Activated CD4-positive, alpha-beta T cell treated with anti-CD3 and anti-CD28 coated beads for 36 hours (primary cell): ENCODE results near the gene TXNRD3. TPM values are rescaled to one million over a fixed set of nuclear protein-coding genes. Genes with fewer than 3 reads are reported as not detected.
"Not testable (repeated sequence)": the region's sequence is repeated elsewhere in the genome, so short reads cannot be mapped to it uniquely, and the experiment has no call there.

Source experiments
- ATAC-seq: fragments of 200-7000 bp; cut with Tn5 transposase; one replicate; pipeline ENCODE4 v1.10.0; 2021; ENCODE audit warnings: mild to moderate bottlenecking, moderate library complexity
- CTCF ChIA-PET: fragments of 350-600 bp; sonication (Branson Sonifier 250); formaldehyde crosslinking; loops from one replicate; lab custom pipeline; 2021; ENCODE audit warnings: antibody characterized with exemption; lab: Charles Lee
- POLR2A ChIA-PET: fragments of 350-600 bp; sonication (Branson Sonifier 250); formaldehyde crosslinking; loops from one replicate; lab custom pipeline; 2021; ENCODE audit warnings: antibody characterized with exemption, inconsistent platforms; lab: Charles Lee
- DNase-seq: peaks from one replicate; pipeline ENCODE4 v3.0.0-alpha.2; 2020
- H3K27ac Mint-ChIP-seq: one replicate; pipeline ENCODE4 v1.8.0; 2021; ENCODE audit warnings: mixed read lengths
- H3K27me3 Mint-ChIP-seq: one replicate; pipeline ENCODE4 v1.8.0; 2021; ENCODE audit warnings: mixed read lengths
- H3K36me3 Mint-ChIP-seq: one replicate; pipeline ENCODE4 v1.8.0; 2021; ENCODE audit warnings: low read depth, mixed read lengths
- H3K4me1 Mint-ChIP-seq: one replicate; pipeline ENCODE4 v1.8.0; 2021; ENCODE audit warnings: mixed read lengths
- H3K4me3 Mint-ChIP-seq: one replicate; pipeline ENCODE4 v1.8.0; 2021; ENCODE audit warnings: mild to moderate bottlenecking, moderate library complexity, mixed read lengths
- H3K9me3 Mint-ChIP-seq: one replicate; pipeline ENCODE4 v1.8.0; 2021; ENCODE audit warnings: low read depth, mixed read lengths
- intact Hi-C, 2 experiments: fragments of 100-400 bp; cut with DNase I in 1 of 2; cut with micrococcal nuclease in 1 of 2; formaldehyde crosslinking; loops; one replicate each; pipeline versions ENCODE4 v1.14.2 to v1.15.1; 2022 to 2024; cut with DNase I, micrococcal nuclease
- total RNA-seq, 2 experiments: library from RNA; stranded (reverse); gene quantifications; one replicate each; pipeline ENCODE4 v1.2.3, GENCODE V29; 2021

Gene TXNRD3
- total RNA-seq, 2 experiments from 2014 or later: 2.5 to 3.5 TPM

DNA sequence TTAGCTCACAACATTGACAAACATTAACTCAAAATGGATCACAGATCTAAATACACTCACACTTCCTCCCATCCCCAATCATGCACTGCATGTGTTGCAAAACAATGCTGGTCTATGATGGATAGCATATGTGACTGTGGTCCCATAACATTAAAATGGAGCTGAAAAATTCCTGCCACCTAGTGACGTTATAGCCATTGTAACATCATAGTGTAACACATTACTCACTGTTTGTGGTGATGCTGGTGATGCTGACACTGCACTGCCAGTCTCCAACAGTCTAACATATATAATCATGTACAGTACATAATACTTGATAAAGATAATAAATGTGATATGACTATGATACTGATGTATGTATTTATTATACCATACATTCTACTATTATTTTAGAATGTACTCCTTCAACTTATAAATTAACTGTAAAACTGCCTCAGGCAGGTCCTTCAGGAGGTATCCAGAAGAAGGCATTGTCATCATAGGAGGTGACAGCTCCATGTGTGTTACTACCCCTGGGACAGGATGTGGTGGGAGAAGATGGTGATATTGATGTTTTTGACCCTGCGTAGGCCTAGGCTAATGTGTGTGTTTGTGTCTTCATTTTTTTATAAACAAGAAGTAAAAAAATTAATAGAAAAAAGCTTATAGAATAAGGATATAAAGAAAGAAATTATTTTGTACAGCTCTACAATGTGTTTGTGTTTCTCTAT is 41.3 kb downstream of the TXNRD3 start:
- H3K4me1 Mint-ChIP-seq: peaks cover 19% of the 10 kb centered on the region
- DNase-seq (no peak), ATAC-seq (peak; percentile 70)
- no peaks in the 10 kb centered on the region for H3K27me3 Mint-ChIP-seq
- ChIA-PET CTCF (no interaction called here), POLR2A (interaction anchor here (1.2 kb wide), 1 partner anchor 10 kb away, joined by 3 read pairs; no protein-coding TSS in a partner anchor)
- no peak overlapping the region for H3K4me3 Mint-ChIP-seq
- no peaks in the 10 kb centered on the region for H3K9me3 Mint-ChIP-seq
- intact Hi-C loops: no loop called here
- H3K36me3 Mint-ChIP-seq: peaks cover 6% of the 10 kb centered on the region
- H3K27ac Mint-ChIP-seq: peak overlapping the region; percentile 22

DNA sequence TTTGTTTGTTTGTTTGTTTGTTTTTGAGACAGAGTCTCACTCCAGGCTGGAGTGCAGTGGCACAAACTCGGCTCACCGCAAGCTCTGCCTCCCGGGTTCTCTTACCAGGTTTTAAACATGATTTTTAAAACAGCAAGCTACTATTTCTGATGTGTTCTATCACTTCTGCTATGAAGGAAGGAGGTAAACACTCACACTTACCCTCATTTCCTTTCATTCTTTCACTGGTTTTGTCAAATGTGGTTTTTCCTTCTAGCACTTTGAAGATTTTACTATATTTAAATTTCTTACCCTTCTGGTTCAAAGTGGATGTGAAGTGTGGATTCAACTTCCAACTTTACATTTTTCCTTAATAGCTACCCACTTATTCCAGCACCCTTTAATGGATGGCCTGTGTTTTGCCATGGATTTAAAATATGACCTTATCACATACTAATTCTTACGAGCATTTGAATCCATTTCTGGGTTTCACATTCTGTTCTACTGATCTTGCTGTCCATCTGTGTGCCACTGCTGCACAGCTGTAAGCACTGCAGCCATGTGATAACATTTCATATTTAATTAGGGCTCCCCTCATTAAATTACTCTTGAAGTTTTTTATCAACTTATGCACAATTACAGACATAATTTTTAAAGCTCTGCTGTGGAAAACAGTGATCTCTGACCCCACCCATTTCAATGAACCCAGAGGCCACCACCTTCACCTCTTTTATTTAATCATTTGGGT is 42.3 kb downstream of the TXNRD3 start:
- Mint-ChIP-seq H3K27ac (no peak overlapping the region), H3K9me3 (no peaks in the 10 kb centered on the region), H3K4me3 (no peak overlapping the region), H3K27me3 (no peaks in the 10 kb centered on the region), H3K4me1 (peaks cover 19% of the 10 kb centered on the region), H3K36me3 (peaks cover 6% of the 10 kb centered on the region)
- POLR2A ChIA-PET: interaction anchor here (1.2 kb wide), 1 partner anchor 9 kb away, joined by 3 read pairs; no protein-coding TSS in a partner anchor
- no peak for DNase-seq
- CTCF ChIA-PET: interaction anchor here (0.5 to 1.0 kb wide), 2 partner anchors 479 to 920 kb away, joined by 3 read pairs; no protein-coding TSS in a partner anchor
- intact Hi-C loops: no loop called here
- no peak for ATAC-seq

DNA sequence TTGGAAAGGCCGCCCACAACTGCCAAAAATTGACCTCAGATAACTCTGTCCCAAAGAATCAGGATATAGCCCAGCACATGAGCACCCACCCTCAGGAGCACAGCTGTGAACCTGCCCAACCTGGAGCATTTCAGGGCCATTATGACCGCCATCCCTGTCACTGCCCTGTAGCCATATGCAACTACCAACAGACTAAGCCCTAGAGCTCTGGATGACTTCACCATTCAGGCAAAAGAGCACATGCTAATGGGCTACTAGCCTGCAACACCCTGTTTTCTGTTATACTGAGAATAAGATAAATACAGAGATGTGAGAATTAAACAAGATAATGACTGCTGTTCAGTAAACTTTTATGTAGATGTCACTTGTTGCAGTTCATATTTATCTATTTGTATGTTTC is 45.0 kb downstream of the TXNRD3 start:
- Mint-ChIP-seq H3K27ac (no peak overlapping the region), H3K27me3 (no peaks in the 10 kb centered on the region), H3K4me1 (peaks cover 19% of the 10 kb centered on the region), H3K36me3 (peaks cover 8% of the 10 kb centered on the region), H3K9me3 (no peaks in the 10 kb centered on the region), H3K4me3 (no peak overlapping the region)
- CTCF ChIA-PET: no interaction called here
- POLR2A ChIA-PET: no interaction called here
- no peak for DNase-seq
- ATAC-seq: no peak
- intact Hi-C loops: no loop called here

DNA sequence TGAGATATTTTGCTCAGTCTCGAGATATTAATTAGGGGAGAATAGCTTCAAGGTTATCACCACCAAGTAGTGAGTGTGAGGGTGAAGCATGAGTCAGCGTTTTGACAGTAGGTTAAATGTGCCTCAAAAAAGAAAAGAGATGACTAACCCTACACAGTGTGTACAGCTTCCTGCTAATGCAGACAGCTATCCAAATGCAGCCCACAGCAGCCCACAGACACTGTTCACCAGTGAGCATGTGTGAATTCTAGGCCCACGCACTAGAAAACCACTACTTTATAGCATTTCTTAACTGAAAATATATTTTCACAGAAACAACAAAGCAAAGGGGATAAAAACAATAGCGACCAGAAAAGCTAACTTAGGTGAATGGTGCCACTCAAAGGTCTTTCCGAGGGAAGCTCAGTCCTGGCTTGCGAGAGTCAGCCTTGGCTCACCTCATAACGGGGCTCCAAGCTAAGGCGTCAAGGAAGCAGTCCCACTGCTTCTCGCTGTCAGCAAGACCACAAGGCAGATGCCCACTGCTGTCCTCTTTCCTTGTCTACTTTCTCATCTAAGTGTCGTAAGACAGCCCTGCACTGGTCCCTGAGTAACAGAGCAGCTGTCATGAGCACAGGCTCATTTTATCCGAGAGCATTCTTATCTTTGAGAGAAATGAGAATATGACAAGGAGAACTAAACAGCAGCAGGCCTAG is 47.6 kb downstream of the TXNRD3 start:
- ChIA-PET POLR2A (no interaction called here), CTCF (no interaction called here)
- peaks cover 7% of the 10 kb centered on the region for H3K4me1 Mint-ChIP-seq
- intact Hi-C loops: no loop called here
- DNase-seq (peak; percentile 32), ATAC-seq (peak; percentile 98)
- H3K4me3 Mint-ChIP-seq: no peak overlapping the region
- H3K27me3 Mint-ChIP-seq: peaks cover 4% of the 10 kb centered on the region
- no peak overlapping the region for H3K27ac Mint-ChIP-seq
- H3K9me3 Mint-ChIP-seq: no peaks in the 10 kb centered on the region
- peaks cover 8% of the 10 kb centered on the region for H3K36me3 Mint-ChIP-seq

DNA sequence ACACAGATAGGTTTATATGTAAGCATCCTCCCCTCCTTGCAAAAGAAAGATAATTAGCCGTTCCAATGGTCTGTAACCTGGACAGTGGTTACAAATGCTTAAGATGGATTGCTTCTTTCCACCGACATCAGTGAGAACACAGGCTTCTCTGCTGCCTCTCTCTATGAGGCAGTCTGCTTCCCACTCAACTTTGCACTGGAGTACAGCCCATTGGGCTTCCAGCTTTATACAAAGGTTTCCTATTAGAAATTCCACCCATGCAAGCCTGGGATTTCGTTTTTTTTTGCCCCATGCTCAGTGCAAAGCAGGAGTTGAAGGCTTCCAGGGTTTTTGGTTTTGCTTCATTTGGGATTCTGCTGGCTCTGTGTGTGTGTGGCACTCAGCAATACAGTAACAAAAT is 48.9 kb downstream of the TXNRD3 start:
- ChIA-PET CTCF (no interaction called here), POLR2A (no interaction called here)
- no peak for ATAC-seq
- Mint-ChIP-seq H3K36me3 (peaks cover 8% of the 10 kb centered on the region), H3K27me3 (peaks cover 8% of the 10 kb centered on the region), H3K4me1 (peaks cover 3% of the 10 kb centered on the region), H3K9me3 (no peaks in the 10 kb centered on the region), H3K27ac (no peak overlapping the region), H3K4me3 (no peak overlapping the region)
- no peak for DNase-seq
- intact Hi-C loops: no loop called here

DNA sequence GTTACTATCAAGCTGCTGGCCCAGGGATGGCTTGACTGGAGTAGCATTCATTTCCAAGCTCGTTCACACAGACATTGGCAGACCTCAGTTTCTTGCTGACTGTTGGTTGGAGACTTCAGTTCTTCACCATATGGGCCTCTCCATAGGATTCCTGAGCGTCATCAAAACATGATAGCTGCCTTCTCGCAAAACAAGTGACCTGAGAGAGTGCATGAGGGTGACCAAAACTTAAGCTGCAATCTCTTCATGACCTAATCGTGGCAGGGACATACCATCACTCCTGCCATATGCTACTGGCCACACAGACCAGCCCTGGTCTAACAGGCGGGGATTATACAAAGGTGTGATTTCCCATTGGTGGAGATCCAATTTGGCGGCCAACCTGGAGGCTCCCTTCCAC is 50.2 kb downstream of the TXNRD3 start:
- POLR2A ChIA-PET: no interaction called here
- CTCF ChIA-PET: interaction anchor here (0.6 kb wide), 1 partner anchor 188 kb away, joined by 3 read pairs; no protein-coding TSS in a partner anchor
- ATAC-seq (no peak), DNase-seq (no peak)
- Mint-ChIP-seq H3K4me1 (peaks cover 3% of the 10 kb centered on the region), H3K27me3 (peaks cover 8% of the 10 kb centered on the region), H3K9me3 (no peaks in the 10 kb centered on the region), H3K27ac (no peak overlapping the region), H3K4me3 (no peak overlapping the region), H3K36me3 (peaks cover 8% of the 10 kb centered on the region)
- intact Hi-C loops: no loop called here

DNA sequence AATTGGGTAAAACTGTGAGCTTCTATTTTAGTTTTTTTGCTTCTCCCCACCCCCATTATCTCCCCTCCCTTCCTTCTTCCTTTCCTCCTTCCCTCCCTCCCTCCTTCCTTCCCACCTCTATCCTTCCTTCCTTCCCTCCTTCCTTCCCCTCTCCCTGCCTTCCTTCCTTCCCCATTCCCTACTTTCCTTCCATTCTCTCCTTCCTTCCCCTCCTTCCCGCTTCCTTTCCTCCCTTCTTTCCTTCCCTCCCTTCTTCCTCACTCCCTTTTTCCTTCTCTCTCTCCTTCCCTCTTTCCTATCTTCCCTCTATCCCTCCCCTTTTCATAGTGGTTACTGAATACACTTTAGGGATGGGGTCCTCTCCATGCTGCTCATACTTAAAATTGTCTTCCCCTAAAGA is 55.8 kb downstream of the TXNRD3 start:
- DNase-seq (no peak), ATAC-seq (no peak)
- CTCF ChIA-PET: no interaction called here
- Mint-ChIP-seq H3K27ac (no peak overlapping the region), H3K27me3 (peaks cover 8% of the 10 kb centered on the region), H3K36me3 (no peaks in the 10 kb centered on the region), H3K9me3 (no peaks in the 10 kb centered on the region), H3K4me3 (no peak overlapping the region), H3K4me1 (no peaks in the 10 kb centered on the region)
- POLR2A ChIA-PET: no interaction called here
- intact Hi-C loops: no loop called here

DNA sequence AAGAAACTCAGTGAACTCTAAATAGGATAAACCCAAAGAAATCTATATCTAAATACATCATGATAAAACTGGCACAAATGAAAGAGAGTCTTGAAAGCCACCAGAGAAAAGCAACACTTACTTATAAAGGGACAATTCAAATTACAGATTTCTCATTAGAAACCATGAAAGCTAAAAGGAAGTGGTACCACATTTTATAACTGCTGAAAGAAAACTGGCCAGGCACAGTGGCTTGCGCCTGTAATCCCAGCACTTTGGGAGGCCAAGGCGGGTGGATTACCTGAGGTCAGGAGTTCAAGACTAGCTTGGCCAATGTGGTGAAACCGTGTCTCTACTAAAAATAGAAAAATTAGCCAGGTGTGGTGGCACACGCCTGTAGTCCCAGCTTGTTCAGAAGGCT is 59.4 kb downstream of the TXNRD3 start:
- CTCF ChIA-PET: not testable (repeated sequence)

DNA sequence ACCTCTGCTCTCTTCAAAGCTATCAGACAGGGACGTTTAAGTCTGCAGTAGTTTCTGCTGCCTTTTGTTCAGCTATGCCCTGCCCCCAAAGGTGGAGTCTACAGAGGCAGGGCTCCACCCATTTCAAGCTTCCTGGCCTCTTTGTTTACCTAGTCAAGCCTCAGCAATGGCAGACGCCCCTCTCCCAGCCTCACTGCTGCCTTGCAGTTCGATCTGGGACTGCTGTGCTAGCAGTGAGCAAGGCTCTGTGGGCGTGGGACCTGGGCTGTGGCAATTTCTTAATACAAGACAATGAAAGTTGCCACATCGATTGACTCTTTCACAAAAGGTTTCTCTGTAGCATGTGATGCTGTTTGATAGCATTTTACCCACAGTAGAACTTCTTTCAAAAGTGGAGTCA is 63.4 kb downstream of the TXNRD3 start:
- H3K36me3 Mint-ChIP-seq, ATAC-seq, H3K4me1 Mint-ChIP-seq, H3K27ac Mint-ChIP-seq, H3K4me3 Mint-ChIP-seq, DNase-seq, H3K27me3 Mint-ChIP-seq, POLR2A ChIA-PET, intact Hi-C loops: not testable (repeated sequence)
- peaks cover 15% of the 10 kb centered on the region for H3K9me3 Mint-ChIP-seq
- CTCF ChIA-PET: interaction anchor here (0.8 kb wide), 1 partner anchor 1053 kb away, joined by 3 read pairs; no protein-coding TSS in a partner anchor

More for the DNA sequence above, 59.4 kb downstream of the TXNRD3 start:
- DNase-seq, H3K36me3 Mint-ChIP-seq, ATAC-seq, H3K9me3 Mint-ChIP-seq, H3K4me1 Mint-ChIP-seq, H3K4me3 Mint-ChIP-seq, intact Hi-C loops, H3K27me3 Mint-ChIP-seq, H3K27ac Mint-ChIP-seq: not testable (repeated sequence)
- POLR2A ChIA-PET: interaction anchor here (0.9 kb wide), 1 partner anchor 1749 kb away, joined by 4 read pairs; no protein-coding TSS in a partner anchor

DNA sequence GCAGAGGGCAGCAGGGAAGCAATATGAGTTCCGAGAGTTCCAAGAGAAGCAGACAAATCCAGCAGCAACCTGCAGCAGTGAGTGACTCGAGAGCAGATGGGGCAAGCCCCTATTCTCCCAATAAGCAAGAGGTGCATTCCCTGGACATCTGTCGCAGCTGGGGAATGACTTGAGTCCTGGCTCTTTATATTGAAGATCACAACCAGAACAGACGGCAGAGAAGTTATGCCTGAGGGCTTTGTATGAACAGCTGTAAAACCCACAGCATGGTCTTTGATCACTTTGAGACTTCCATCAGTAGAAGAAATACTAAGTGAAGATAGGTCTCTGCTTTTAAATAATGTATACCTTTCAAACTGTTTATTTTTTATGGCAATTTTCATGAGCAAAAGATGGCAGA is 72.6 kb downstream of the TXNRD3 start:
- Mint-ChIP-seq H3K27ac (no peak overlapping the region), H3K36me3 (no peaks in the 10 kb centered on the region)

DNA sequence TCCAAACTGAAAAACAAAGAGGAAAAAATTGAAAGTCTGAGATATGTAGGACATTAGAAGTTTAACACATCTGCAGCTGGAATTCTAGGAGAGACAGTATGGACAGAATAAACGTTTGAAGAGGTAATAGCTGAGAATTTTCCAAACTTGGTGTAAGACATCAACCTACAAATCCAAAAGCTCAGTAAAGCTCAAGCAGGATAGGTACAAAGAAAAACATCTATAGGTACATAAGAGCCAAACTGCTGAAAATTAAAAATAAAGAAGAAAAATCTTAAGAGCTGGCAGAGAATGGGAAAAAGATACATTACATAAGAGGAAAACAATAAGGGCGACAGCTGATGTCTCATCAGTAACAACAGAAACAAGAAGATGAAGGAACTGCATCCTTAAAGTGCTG is 73.4 kb downstream of the TXNRD3 start:
- no peak overlapping the region for H3K4me3 Mint-ChIP-seq
- ChIA-PET CTCF (no interaction called here), POLR2A (no interaction called here)
- peaks cover 4% of the 10 kb centered on the region for H3K9me3 Mint-ChIP-seq
- H3K27ac Mint-ChIP-seq: no peak overlapping the region
- intact Hi-C loops: no loop called here
- no peaks in the 10 kb centered on the region for H3K27me3 Mint-ChIP-seq
- DNase-seq: no peak
- no peaks in the 10 kb centered on the region for H3K4me1 Mint-ChIP-seq
- H3K36me3 Mint-ChIP-seq: no peaks in the 10 kb centered on the region
- no peak for ATAC-seq

More for the DNA sequence above, 72.6 kb downstream of the TXNRD3 start:
- no peaks in the 10 kb centered on the region for H3K27me3 Mint-ChIP-seq
- intact Hi-C loops: no loop called here
- H3K4me1 Mint-ChIP-seq: no peaks in the 10 kb centered on the region
- ATAC-seq (no peak), DNase-seq (no peak)
- peaks cover 6% of the 10 kb centered on the region for H3K9me3 Mint-ChIP-seq
- H3K4me3 Mint-ChIP-seq: no peak overlapping the region
- POLR2A ChIA-PET: no interaction called here
- CTCF ChIA-PET: no interaction called here
